Measurements from ENCODE around the gene MYOM1.

- TF ChIP-seq, protein P1, sequence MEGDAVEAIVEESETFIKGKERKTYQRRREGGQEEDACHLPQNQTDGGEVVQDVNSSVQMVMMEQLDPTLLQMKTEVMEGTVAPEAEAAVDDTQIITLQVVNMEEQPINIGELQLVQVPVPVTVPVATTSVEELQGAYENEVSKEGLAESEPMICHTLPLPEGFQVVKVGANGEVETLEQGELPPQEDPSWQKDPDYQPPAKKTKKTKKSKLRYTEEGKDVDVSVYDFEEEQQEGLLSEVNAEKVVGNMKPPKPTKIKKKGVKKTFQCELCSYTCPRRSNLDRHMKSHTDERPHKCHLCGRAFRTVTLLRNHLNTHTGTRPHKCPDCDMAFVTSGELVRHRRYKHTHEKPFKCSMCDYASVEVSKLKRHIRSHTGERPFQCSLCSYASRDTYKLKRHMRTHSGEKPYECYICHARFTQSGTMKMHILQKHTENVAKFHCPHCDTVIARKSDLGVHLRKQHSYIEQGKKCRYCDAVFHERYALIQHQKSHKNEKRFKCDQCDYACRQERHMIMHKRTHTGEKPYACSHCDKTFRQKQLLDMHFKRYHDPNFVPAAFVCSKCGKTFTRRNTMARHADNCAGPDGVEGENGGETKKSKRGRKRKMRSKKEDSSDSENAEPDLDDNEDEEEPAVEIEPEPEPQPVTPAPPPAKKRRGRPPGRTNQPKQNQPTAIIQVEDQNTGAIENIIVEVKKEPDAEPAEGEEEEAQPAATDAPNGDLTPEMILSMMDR (IDR thresholded peaks at IDR 0.05), result no peak
- no peak for TF ChIP-seq POLR2A (IDR thresholded peaks at IDR 0.05)
These were observed 179.6 kb downstream of the MYOM1 start for GRCh38 chr18:3040173-3040572.
